SK-N-SH (cell line): Measurements from ENCODE around the gene GRB7. TPM values are rescaled to one million over a fixed set of nuclear protein-coding genes. Genes with fewer than 3 reads are reported as not detected.

ENCODE experiments used
- CTCF ChIA-PET: fragments of 300-600, 350-600 bp; formaldehyde crosslinking; extraction: SDS; loops from one replicate; lab custom pipeline; 2021; lab: Yijun Ruan, JAX
- POLR2A ChIA-PET: fragments of 350-600 bp; sonication (Branson Sonifier 250); formaldehyde crosslinking; extraction: SDS; loops from one replicate; lab custom pipeline; 2020; ENCODE audit warnings: antibody characterized with exemption, inconsistent platforms; lab: Yijun Ruan, JAX
- DNase-seq: peaks from one replicate; pipeline ENCODE4 v3.0.0; 2012
- H2AFZ ChIP-seq: fragments of 200-600 bp; sonication (generic); 2 replicates; pipeline ENCODE4 v1.8.1; 2016; ENCODE audit warnings: antibody characterized with exemption, mild to moderate bottlenecking, low read depth
- H3F3A ChIP-seq: fragments of 200-600 bp; sonication (generic); replicated peaks from 2 replicates; pipeline ENCODE3; 2016; ENCODE audit warnings: antibody characterized with exemption, mild to moderate bottlenecking; ENCODE audit not compliant: insufficient read depth
- H3K27ac ChIP-seq, 2 experiments: fragments of 200-500 bp in 1 of 2; fragments of 200-600 bp in 1 of 2; sonication (Bioruptor generic) in 1 of 2; sonication (generic), shearing (Covaris generic) in 1 of 2; 2 replicates each; pipeline versions ENCODE4 v1.5.1 to v1.6.1; 2014 to 2016; ENCODE audit warnings: low read depth in 2 of 2, inconsistent platforms in 1 of 2, low read length in 1 of 2, mild to moderate bottlenecking in 1 of 2, mixed read lengths in 1 of 2
- H3K27me3 ChIP-seq: fragments of 200-600 bp; sonication (generic), shearing (Covaris generic); 2 replicates; pipeline ENCODE4 v1.6.1; 2016; ENCODE audit warnings: mixed run types; ENCODE audit not compliant: insufficient read depth
- H3K36me3 ChIP-seq, 2 experiments: fragments of 200-500 bp in 1 of 2; fragments of 200-600 bp in 1 of 2; sonication (Bioruptor generic) in 1 of 2; sonication (generic) in 1 of 2; replicated peaks in 1 of 2; 2 replicates each; pipeline versions ENCODE3 to v1.5.1; 2014 to 2016; ENCODE audit warnings: low read length in 1 of 2, mild to moderate bottlenecking in 1 of 2; ENCODE audit not compliant: insufficient read depth in 2 of 2, control insufficient read depth in 1 of 2
- H3K4me1 ChIP-seq, 2 experiments: fragments of 200-500 bp in 1 of 2; fragments of 200-600 bp in 1 of 2; sonication (Bioruptor generic) in 1 of 2; sonication (generic), shearing (Covaris generic) in 1 of 2; 2 replicates each; pipeline versions ENCODE4 v1.5.1 to v1.6.1; 2014 to 2016; ENCODE audit warnings: low read depth in 1 of 2, low read length in 1 of 2, mixed run types in 1 of 2; ENCODE audit not compliant: insufficient read depth in 2 of 2, control insufficient read depth in 1 of 2
- H3K4me2 ChIP-seq: fragments of 200-600 bp; sonication (generic), shearing (Covaris generic); 2 replicates; pipeline ENCODE4 v1.6.1; 2017; ENCODE audit warnings: mixed run types
- H3K4me3 ChIP-seq, 2 experiments: fragments of 200-500 bp in 1 of 2; fragments of 200-600 bp in 1 of 2; sonication (Bioruptor generic) in 1 of 2; sonication (generic), shearing (Covaris generic) in 1 of 2; 2 replicates each; pipeline versions ENCODE4 v1.5.1 to v1.8.1; 2014 to 2016; ENCODE audit warnings: low read depth in 2 of 2, inconsistent platforms in 1 of 2, low read length in 1 of 2, mild to moderate bottlenecking in 1 of 2, mixed read lengths in 1 of 2, moderate library complexity in 1 of 2
- H3K79me2 ChIP-seq: fragments of 200-600 bp; sonication (generic); 2 replicates; pipeline ENCODE4 v1.8.1; 2017; ENCODE audit warnings: mild to moderate bottlenecking; ENCODE audit not compliant: insufficient read depth
- H3K9ac ChIP-seq: fragments of 200-600 bp; sonication (generic); 2 replicates; pipeline ENCODE4 v1.6.1; 2017; ENCODE audit warnings: mixed run types
- H3K9me2 ChIP-seq: fragments of 200-600 bp; sonication (generic); 2 replicates; pipeline ENCODE4 v1.6.1; 2017; ENCODE audit warnings: mixed run types
- H3K9me3 ChIP-seq: fragments of 200-600 bp; sonication (generic); 2 replicates; pipeline ENCODE4 v1.6.1; 2017; ENCODE audit warnings: mixed run types, mild to moderate bottlenecking, moderate library complexity
- H4K20me1 ChIP-seq: fragments of 200-600 bp; sonication (generic); 2 replicates; pipeline ENCODE4 v1.6.1; 2017; ENCODE audit warnings: mild to moderate bottlenecking, mixed run types; ENCODE audit not compliant: insufficient read depth
- CHD2 ChIP-seq: fragments of 150-350 bp; IDR thresholded peaks from 2 replicates; pipeline ENCODE4 v1.6.1; 2018; ENCODE audit warnings: low read length; ENCODE audit not compliant: partially characterized antibody
- CTCF ChIP-seq: fragments of 200-600 bp; sonication (generic); IDR thresholded peaks from 2 replicates; pipeline ENCODE4 v1.6.1; 2017; ENCODE audit warnings: antibody characterized with exemption, mild to moderate bottlenecking, moderate library complexity
- IRF3 ChIP-seq: fragments of 150-350 bp; IDR thresholded peaks from 2 replicates; pipeline ENCODE4 v1.6.1; 2016; ENCODE audit warnings: mild to moderate bottlenecking, low read depth, low read length
- JUND ChIP-seq: IDR thresholded peaks from 2 replicates; pipeline ENCODE4 v1.4.0; 2012
- MXI1 ChIP-seq: IDR thresholded peaks from 2 replicates; pipeline ENCODE4 v1.6.1; 2012; ENCODE audit warnings: mild to moderate bottlenecking, low read depth, low read length, improper control_type of control experiment
- NRF1 ChIP-seq: IDR thresholded peaks from 2 replicates; pipeline ENCODE4 v1.6.1; 2012; ENCODE audit warnings: low read depth, mild to moderate bottlenecking, low read length
- PBX3 ChIP-seq: IDR thresholded peaks from 2 replicates; pipeline ENCODE4; 2012
- SMC3 ChIP-seq: IDR thresholded peaks from 2 replicates; pipeline ENCODE4 v1.6.1; 2012; ENCODE audit warnings: low read depth, low read length, improper control_type of control experiment
- TCF12 ChIP-seq: IDR thresholded peaks from 2 replicates; pipeline ENCODE4 v1.4.0; 2012
- USF2 ChIP-seq: fragments of 150-350 bp; IDR thresholded peaks from 2 replicates; pipeline ENCODE4 v1.6.1; 2017; ENCODE audit warnings: antibody characterized with exemption, low read length, low read depth, borderline replicate concordance
- WGBS: methylation state at CpG from one replicate; pipeline ENCODE4 v1.1.6; 2017; ENCODE audit warnings: low lambda C conversion rate; 5-methylcytosine and 5-hydroxymethylcytosine counted together
- polyA plus RNA-seq, 3 experiments: library from polyadenylated mRNA; depleted of rRNA; stranded (reverse); fragments of >200 nt; gene quantifications; 2 replicates each; pipeline ENCODE4 v1.2.3, GENCODE V29; 2012

Gene GRB7
- polyA plus RNA-seq, 1 of the 3 experiments (the other 2 are of a cell fraction), result not detected

- ChIA-PET POLR2A (interaction anchor here (0.5 kb wide), 1 partner anchor 146 kb away, joined by 3 read pairs; no protein-coding TSS in a partner anchor), CTCF (interaction anchor here (0.8 to 1.7 kb wide), 5 partner anchors 10 to 97 kb away, joined by 3 to 8 read pairs (median 4); no protein-coding TSS in a partner anchor)
- H3K9me2 ChIP-seq, result no peaks in the 10 kb centered on the region
- 83% methylated on average over 7 of the region's 7 CpGs for WGBS
- H3K4me3 ChIP-seq, result no peak overlapping the region
- H3K79me2 ChIP-seq, result no peaks in the 10 kb centered on the region
- no peaks in the 10 kb centered on the region for H3K27me3 ChIP-seq
- H3F3A ChIP-seq, result no peaks in the 10 kb centered on the region
- no peak overlapping the region for H3K4me2 ChIP-seq
- no peak overlapping the region for H2AFZ ChIP-seq
- no peaks in the 10 kb centered on the region for H4K20me1 ChIP-seq
- H3K9ac ChIP-seq, result no peak overlapping the region
- no peak overlapping the region for H3K27ac ChIP-seq
- no peaks in the 10 kb centered on the region for H3K9me3 ChIP-seq
- H3K36me3 ChIP-seq, result no peaks in the 10 kb centered on the region
- no peak for DNase-seq
- no peaks in the 10 kb centered on the region for H3K4me1 ChIP-seq
- no peak for TF ChIP-seq JUND
- TF ChIP-seq PBX3, result no peak
- TF ChIP-seq IRF3, result no peak
These were observed 18.0 kb upstream of the GRB7 start for GRCh38 chr17:39719563-39720355.

GRCh38 chr17:39722104-39722503 lies 15.6 kb upstream of the GRB7 start:
- Histone ChIP-seq H3K27ac (no peak overlapping the region), H3K9me3 (no peaks in the 10 kb centered on the region), H2AFZ (no peak overlapping the region), H3K4me3 (no peak overlapping the region), H3K9ac (no peak overlapping the region), H3K27me3 (no peaks in the 10 kb centered on the region), H3K36me3 (no peaks in the 10 kb centered on the region), H3K4me1 (no peaks in the 10 kb centered on the region), H4K20me1 (no peaks in the 10 kb centered on the region), H3F3A (no peaks in the 10 kb centered on the region), H3K9me2 (no peaks in the 10 kb centered on the region), H3K4me2 (no peak overlapping the region), H3K79me2 (no peaks in the 10 kb centered on the region)
- POLR2A ChIA-PET, result no interaction called here
- no peak for DNase-seq
- 77% methylated on average over 6 of the region's 6 CpGs for WGBS
- CTCF ChIA-PET, result interaction anchor here (1.7 kb wide), 1 partner anchor 50 kb away, joined by 3 read pairs; no protein-coding TSS in a partner anchor
- TF ChIP-seq PBX3 (no peak), MXI1 (no peak), CHD2 (no peak), SMC3 (no peak), CTCF (no peak), TCF12 (no peak), NRF1 (no peak), IRF3 (no peak), USF2 (no peak)
